ENCODE data around the gene DCLK1. TPM values are rescaled to one million over a fixed set of nuclear protein-coding genes. Genes with fewer than 3 reads are reported as not detected.

Gene DCLK1
- total RNA-seq, 1 donor from 2014 or later: 22.6 TPM

GRCh38 chr13:35894636-35895035, 236.5 kb downstream of the DCLK1 start:
- DNase-seq (ENCODE audit: low spot score in 2 of 2): no peak
- H3K27ac ChIP-seq: no peak overlapping the region

GRCh38 chr13:35892837-35893814, 238.1 kb downstream of the DCLK1 start:
- no peaks in the 10 kb centered on the region for H3K9me3 ChIP-seq
- no peak for DNase-seq (ENCODE audit: low spot score in 2 of 2)
- H3K27me3 ChIP-seq: no peaks in the 10 kb centered on the region
- no peak overlapping the region for H3K27ac ChIP-seq
- H3K4me1 ChIP-seq: no peaks in the 10 kb centered on the region
- intact Hi-C loops (cut with DNase I): no loop called here
- no peak for TF ChIP-seq CTCF (IDR thresholded peaks at IDR 0.05)
- no peak overlapping the region for H3K4me3 ChIP-seq
- H3K36me3 ChIP-seq: no peaks in the 10 kb centered on the region

More at GRCh38 chr13:35894636-35895035, 236.5 kb downstream of the DCLK1 start:
- Histone ChIP-seq H3K4me3 (no peak overlapping the region), H3K36me3 (no peaks in the 10 kb centered on the region), H3K4me1 (no peaks in the 10 kb centered on the region), H3K9me3 (no peaks in the 10 kb centered on the region), H3K27me3 (no peaks in the 10 kb centered on the region)
- no peak for TF ChIP-seq CTCF (IDR thresholded peaks at IDR 0.05)
- intact Hi-C loops (cut with DNase I): no loop called here

GRCh38 chr13:35891507-35892441, 239.4 kb downstream of the DCLK1 start:
- intact Hi-C loops (cut with DNase I): no loop called here
- no peaks in the 10 kb centered on the region for H3K9me3 ChIP-seq
- no peak for TF ChIP-seq CTCF (IDR thresholded peaks at IDR 0.05)
- no peak overlapping the region for H3K27ac ChIP-seq
- H3K4me3 ChIP-seq: no peak overlapping the region
- H3K27me3 ChIP-seq: no peaks in the 10 kb centered on the region
- H3K4me1 ChIP-seq: no peaks in the 10 kb centered on the region
- no peak for DNase-seq (ENCODE audit: low spot score in 2 of 2)
- H3K36me3 ChIP-seq: no peaks in the 10 kb centered on the region

DNA sequence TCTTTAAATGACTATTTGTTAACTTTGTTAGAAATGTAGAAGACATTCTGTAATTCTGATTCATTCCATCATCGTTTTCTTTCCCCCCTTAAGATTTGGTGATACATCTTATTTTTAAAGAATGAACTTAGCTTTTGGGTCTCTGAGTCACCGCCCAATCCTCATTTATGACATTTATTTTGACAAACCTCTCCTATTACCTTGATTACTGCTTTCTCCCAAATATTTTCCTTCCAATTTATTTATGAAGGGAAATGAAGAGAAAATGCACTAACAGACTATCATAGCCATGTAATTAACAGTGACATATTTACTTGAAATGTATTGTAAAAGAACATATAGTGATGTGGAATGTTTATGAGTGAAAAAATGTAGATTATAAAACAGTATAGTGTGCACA, 241.6 kb downstream of the DCLK1 start:
- Histone ChIP-seq H3K4me3 (no peak overlapping the region), H3K36me3 (no peaks in the 10 kb centered on the region), H3K27me3 (no peaks in the 10 kb centered on the region), H3K9me3 (no peaks in the 10 kb centered on the region), H3K27ac (no peak overlapping the region), H3K4me1 (no peaks in the 10 kb centered on the region)
- TF ChIP-seq CTCF (IDR thresholded peaks at IDR 0.05): no peak
- no peak for DNase-seq (ENCODE audit: low spot score in 2 of 2)
- intact Hi-C loops (cut with DNase I): no loop called here

DNA sequence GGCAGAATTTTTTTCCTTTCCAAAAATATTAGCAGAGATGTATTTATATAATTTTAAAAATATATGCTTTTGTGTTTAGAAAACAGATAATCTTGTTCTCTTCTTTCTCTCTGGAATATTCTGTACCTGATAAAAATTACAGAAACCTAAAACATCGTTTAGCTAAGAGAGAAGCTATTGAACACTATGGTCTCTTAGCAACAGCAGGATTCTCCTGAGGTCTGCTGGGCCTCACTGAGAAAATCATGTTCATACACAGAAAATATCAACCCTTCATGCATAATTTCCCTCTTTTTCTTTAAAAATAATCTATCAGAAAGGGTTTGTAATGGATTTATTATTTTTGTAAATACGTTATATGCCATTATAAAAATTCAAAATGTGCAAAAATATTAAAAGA, 242.2 kb downstream of the DCLK1 start:
- no peak for TF ChIP-seq CTCF (IDR thresholded peaks at IDR 0.05)
- no peaks in the 10 kb centered on the region for H3K4me1 ChIP-seq

More for the DNA sequence above, 242.2 kb downstream of the DCLK1 start:
- Histone ChIP-seq H3K4me3 (no peak overlapping the region), H3K36me3 (no peaks in the 10 kb centered on the region), H3K9me3 (no peaks in the 10 kb centered on the region), H3K27me3 (no peaks in the 10 kb centered on the region), H3K27ac (no peak overlapping the region)
- DNase-seq (ENCODE audit: low spot score in 2 of 2): no peak
- intact Hi-C loops (cut with DNase I): no loop called here

All from ascending aorta (tissue), 2 donors.